H1 (cell line): ENCODE measurements around the gene MGAT5. TPM values are rescaled to one million over a fixed set of nuclear protein-coding genes. Genes with fewer than 3 reads are reported as not detected.

Source experiments
- ATF2 ChIP-seq: IDR thresholded peaks from 2 replicates; pipeline ENCODE4 v1.6.1; 2012; ENCODE audit warnings: low read length, inconsistent platforms
- ATF3 ChIP-seq: IDR thresholded peaks from 2 replicates; pipeline ENCODE4 v1.6.1; 2011; ENCODE audit warnings: low read depth, mild to moderate bottlenecking, low read length; ENCODE audit not compliant: insufficient read depth
- CHD1 ChIP-seq: IDR thresholded peaks from 2 replicates; pipeline ENCODE4 v1.6.1; 2012; ENCODE audit warnings: low read depth, low read length, improper control_type of control experiment
- POU5F1 ChIP-seq: IDR thresholded peaks from 2 replicates; pipeline ENCODE4 v1.6.1; 2011; ENCODE audit warnings: low read depth, mild to moderate bottlenecking, low read length, moderate library complexity
- ZNF274 ChIP-seq: IDR thresholded peaks from 2 replicates; pipeline ENCODE4 v1.7.0; 2012; ENCODE audit warnings: low read length, borderline replicate concordance; ENCODE audit errors: extremely low read depth
- polyA plus RNA-seq, 7 experiments: library from polyadenylated mRNA; depleted of rRNA in 3 of 7; stranded (reverse) in 5 of 7; unstranded in 2 of 7; fragments of >200 nt in 5 of 7; fragments of 200-250 nt in 2 of 7; gene quantifications; 1 replicate in 5 of 7; 2 replicates in 1 of 7; 4 replicates in 1 of 7; pipeline versions ENCODE4 v1.2.1 to v1.2.3, GENCODE V29; 2011 to 2013; ENCODE audit warnings: missing spikeins in 2 of 7, mixed read lengths in 2 of 7
- total RNA-seq: library from RNA; stranded (reverse); fragmentation: NEBNext Ultra II Directional; extraction: Animal tissue kit (Norgen Biotek cat#: 25700); gene quantifications from 2 replicates; pipeline ENCODE4 v1.2.1, GENCODE V29; 2021

The MGAT5 gene
- total and polyA plus RNA-seq, 2 of the 8 experiments (the other 6 are each of a cell fraction or from before 2014, with no cell fraction given) = 11.2 to 49.2 TPM

GRCh38 chr2:134465228-134466105, 211.6 kb downstream of the MGAT5 start (continued):
- no peak for TF ChIP-seq POU5F1
- no peak for TF ChIP-seq ATF3
- no peak for TF ChIP-seq CHD1
- no peak for TF ChIP-seq ATF2
- TF ChIP-seq ZNF274 = no peak
